Fibroblast of skin of right biceps (primary cell): ENCODE measurements around the gene XRCC5.

Source experiments
- DNase-seq: peaks from one replicate; pipeline ENCODE4 v3.0.0-alpha.2; 2013

The XRCC5 gene

GRCh38 chr2:216236486-216236885 is 127.3 kb downstream of the XRCC5 start:
- DNase-seq, result no peak

GRCh38 chr2:216242365-216242764 is 133.2 kb downstream of the XRCC5 start:
- no peak for DNase-seq

- DNase-seq, result no peak
Measured at GRCh38 chr2:216243026-216243425, 133.9 kb downstream of the XRCC5 start.

GRCh38 chr2:216245391-216245975 is 136.3 kb downstream of the XRCC5 start:
- DNase-seq, result no peak

GRCh38 chr2:216246766-216247165 is 137.6 kb downstream of the XRCC5 start:
- DNase-seq, result no peak
